GM21367 (cell line): ENCODE results near the gene ASPSCR1.
"Not testable (repeated sequence)": the region's sequence is repeated elsewhere in the genome, so short reads cannot be mapped to it uniquely, and the experiment has no call there.

Experiments
- ATAC-seq: cut with Tn5 transposase; IDR thresholded peaks from one replicate; pipeline ENCODE4 v1.9.1; 2021; ENCODE audit not compliant: unreplicated experiment

ASPSCR1 gene

GRCh38 chr17:81941484-81942166 lies 35.8 kb upstream of the ASPSCR1 start:
- ATAC-seq, result no peak

GRCh38 chr17:81942167-81942553 lies 35.3 kb upstream of the ASPSCR1 start:
- no peak for ATAC-seq

GRCh38 chr17:81944858-81945257 lies 32.6 kb upstream of the ASPSCR1 start:
- ATAC-seq, result no peak

GRCh38 chr17:81947189-81947588 lies 30.2 kb upstream of the ASPSCR1 start, which contains the start of gene MYADML2:
Gene MYADML2 (minus strand): TSS chr17:81947233. CDS start chr17:81941741, 5,492 bp downstream.
- ATAC-seq, result no peak

- no peak for ATAC-seq
Observed at GRCh38 chr17:81948635-81949378, 28.6 kb upstream of the ASPSCR1 start.

GRCh38 chr17:81950501-81950900 lies 26.9 kb upstream of the ASPSCR1 start:
- ATAC-seq, result no peak

- ATAC-seq, result no peak
Observed at GRCh38 chr17:81951785-81952684, 25.4 kb upstream of the ASPSCR1 start.

- ATAC-seq, result no peak
Observed at GRCh38 chr17:81952792-81953228, 24.6 kb upstream of the ASPSCR1 start.

- ATAC-seq, result not testable (repeated sequence)
Observed at GRCh38 chr17:81953443-81953842, 24.0 kb upstream of the ASPSCR1 start.

GRCh38 chr17:81954131-81955057 lies 23.0 kb upstream of the ASPSCR1 start:
- ATAC-seq, result no peak

- no peak for ATAC-seq
Observed at GRCh38 chr17:81955058-81955681, 22.3 kb upstream of the ASPSCR1 start.

- ATAC-seq, result no peak
Observed at GRCh38 chr17:81955756-81956544, 21.5 kb upstream of the ASPSCR1 start.

- no peak for ATAC-seq
Observed at GRCh38 chr17:81956607-81957589, 20.5 kb upstream of the ASPSCR1 start.

GRCh38 chr17:81957691-81958432 lies 19.6 kb upstream of the ASPSCR1 start:
- ATAC-seq, result no peak

GRCh38 chr17:81958633-81959342 lies 18.6 kb upstream of the ASPSCR1 start:
- ATAC-seq, result no peak

GRCh38 chr17:81959362-81960129 lies 17.9 kb upstream of the ASPSCR1 start:
- ATAC-seq, result no peak
